MCF 10A (cell line): ENCODE results near the gene ZNF319. TPM values are rescaled to one million over a fixed set of nuclear protein-coding genes. Genes with fewer than 3 reads are reported as not detected.
A peak's percentile ranks its signal among the peaks of the same experiment; 100 is the strongest.
"Not testable (repeated sequence)": the region's sequence is repeated elsewhere in the genome, so short reads cannot be mapped to it uniquely, and the experiment has no call there.

ENCODE experiments used
- BruUV-seq: library from RNA; stranded (reverse); fragments of 400-500 nt; replicated peaks from 2 replicates; lab custom pipeline; 2021; lab: Mats Ljungman, UMichigan
- CTCF ChIA-PET: fragments of 300-600 bp; sonication (Branson Sonifier 250); formaldehyde crosslinking; extraction: SDS; loops from one replicate; lab custom pipeline; 2021; ENCODE audit warnings: antibody characterized with exemption, inconsistent platforms; lab: Yijun Ruan, JAX
- POLR2A ChIA-PET: fragments of 300-600, 350-650 bp; sonication (Branson Sonifier 250); formaldehyde crosslinking; extraction: SDS; loops from one replicate; lab custom pipeline; 2020; ENCODE audit warnings: antibody characterized with exemption, inconsistent platforms; lab: Yijun Ruan, JAX
- DNase-seq: peaks from one replicate; pipeline ENCODE4 v3.0.0-alpha.2; 2018; ENCODE audit not compliant: unreplicated experiment
- H3K27ac Mint-ChIP-seq: one replicate; pipeline ENCODE4 v1.8.0; 2022; ENCODE audit warnings: mild to moderate bottlenecking, low read depth, mixed read lengths; ENCODE audit not compliant: unreplicated experiment
- H3K27me3 Mint-ChIP-seq: one replicate; pipeline ENCODE4 v1.8.0; 2022; ENCODE audit warnings: mixed read lengths; ENCODE audit not compliant: insufficient read depth, unreplicated experiment
- H3K36me3 Mint-ChIP-seq: one replicate; pipeline ENCODE4 v1.8.0; 2022; ENCODE audit warnings: mild to moderate bottlenecking, moderate library complexity, mixed read lengths; ENCODE audit not compliant: insufficient read depth, unreplicated experiment
- H3K4me1 Mint-ChIP-seq: one replicate; pipeline ENCODE4 v1.8.0; 2022; ENCODE audit warnings: mixed read lengths; ENCODE audit not compliant: insufficient read depth, unreplicated experiment
- H3K4me3 Mint-ChIP-seq: one replicate; pipeline ENCODE4 v1.8.0; 2022; ENCODE audit warnings: mild to moderate bottlenecking, moderate library complexity, mixed read lengths; ENCODE audit not compliant: unreplicated experiment
- H3K9me3 Mint-ChIP-seq: one replicate; pipeline ENCODE4 v1.8.0; 2022; ENCODE audit warnings: mixed read lengths; ENCODE audit not compliant: unreplicated experiment
- intact Hi-C: fragments of 100-400 bp; cut with micrococcal nuclease; formaldehyde crosslinking; loops from 2 replicates; pipeline ENCODE4 v1.14.1; 2022
- total RNA-seq: library from RNA; stranded (reverse); gene quantifications from 2 replicates; pipeline ENCODE4 v1.2.3, GENCODE V29; 2022
- TF ChIP-seq, protein P1 (sequence below): fragments of 200-600 bp; IDR thresholded peaks from one replicate; pipeline ENCODE4 v1.8.0; 2022; ENCODE audit warnings: antibody characterized with exemption, mild to moderate bottlenecking; ENCODE audit not compliant: unreplicated experiment

ZNF319 gene
- total RNA-seq, 1 experiment from 2014 or later: 12.6 TPM

GRCh38 chr16:58009856-58010416 lies 9.5 kb upstream of the ZNF319 start:
- POLR2A ChIA-PET: interaction anchor here (0.7 kb wide), 1 partner anchor 369 kb away, joined by 3 read pairs; no protein-coding TSS in a partner anchor
- Mint-ChIP-seq H3K27me3 (no peaks in the 10 kb centered on the region), H3K4me3 (no peak overlapping the region), H3K4me1 (peaks cover 8% of the 10 kb centered on the region), H3K36me3 (peaks cover 68% of the 10 kb centered on the region), H3K27ac (no peak overlapping the region), H3K9me3 (no peaks in the 10 kb centered on the region)
- no TSS peak for BruUV-seq
- TF ChIP-seq, protein P1, sequence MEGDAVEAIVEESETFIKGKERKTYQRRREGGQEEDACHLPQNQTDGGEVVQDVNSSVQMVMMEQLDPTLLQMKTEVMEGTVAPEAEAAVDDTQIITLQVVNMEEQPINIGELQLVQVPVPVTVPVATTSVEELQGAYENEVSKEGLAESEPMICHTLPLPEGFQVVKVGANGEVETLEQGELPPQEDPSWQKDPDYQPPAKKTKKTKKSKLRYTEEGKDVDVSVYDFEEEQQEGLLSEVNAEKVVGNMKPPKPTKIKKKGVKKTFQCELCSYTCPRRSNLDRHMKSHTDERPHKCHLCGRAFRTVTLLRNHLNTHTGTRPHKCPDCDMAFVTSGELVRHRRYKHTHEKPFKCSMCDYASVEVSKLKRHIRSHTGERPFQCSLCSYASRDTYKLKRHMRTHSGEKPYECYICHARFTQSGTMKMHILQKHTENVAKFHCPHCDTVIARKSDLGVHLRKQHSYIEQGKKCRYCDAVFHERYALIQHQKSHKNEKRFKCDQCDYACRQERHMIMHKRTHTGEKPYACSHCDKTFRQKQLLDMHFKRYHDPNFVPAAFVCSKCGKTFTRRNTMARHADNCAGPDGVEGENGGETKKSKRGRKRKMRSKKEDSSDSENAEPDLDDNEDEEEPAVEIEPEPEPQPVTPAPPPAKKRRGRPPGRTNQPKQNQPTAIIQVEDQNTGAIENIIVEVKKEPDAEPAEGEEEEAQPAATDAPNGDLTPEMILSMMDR: no peak
- CTCF ChIA-PET: interaction anchor here (0.6 to 2.4 kb wide), 7 partner anchors 9 to 316 kb away, joined by 3 to 16 read pairs (median 4); no protein-coding TSS in a partner anchor
- DNase-seq: no peak
- intact Hi-C loops: loop anchor here (5.0 kb wide), 1 partner anchor 622 kb away; no protein-coding TSS in a partner anchor

GRCh38 chr16:58004736-58005135 lies 4.3 kb upstream of the ZNF319 start:
- CTCF ChIA-PET: interaction anchor here (0.6 to 4.0 kb wide), 13 partner anchors 13 to 238 kb away, joined by 3 to 70 read pairs (median 3); no protein-coding TSS in a partner anchor

DNA sequence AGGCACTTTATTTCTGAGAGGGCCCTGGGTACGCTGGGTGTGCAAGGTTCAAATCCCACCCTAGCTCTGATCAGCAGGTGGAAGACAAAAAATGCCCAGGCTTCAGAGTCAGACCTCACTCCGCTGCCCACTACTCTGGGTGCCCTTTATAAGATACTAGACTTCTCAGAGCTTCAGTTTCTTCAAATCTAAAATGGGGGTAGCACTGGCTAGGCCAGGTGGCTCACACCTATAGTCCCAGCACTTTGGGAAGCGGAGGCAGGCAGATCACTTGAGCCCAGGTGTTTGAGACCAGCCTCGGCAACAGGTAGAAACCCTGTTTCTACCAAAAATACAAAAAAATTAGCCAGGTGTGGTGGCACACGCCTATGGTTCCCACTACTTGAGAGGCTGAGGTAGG lies 2.5 kb upstream of the ZNF319 start:
- no peak for DNase-seq
- CTCF ChIA-PET: interaction anchor here (7.0 kb wide), 1 partner anchor 102 kb away, joined by 88 read pairs; no protein-coding TSS in a partner anchor
- Mint-ChIP-seq H3K4me1 (peaks cover 28% of the 10 kb centered on the region), H3K36me3 (peaks cover 56% of the 10 kb centered on the region), H3K27me3 (no peaks in the 10 kb centered on the region), H3K9me3 (no peaks in the 10 kb centered on the region), H3K27ac (no peak overlapping the region), H3K4me3 (no peak overlapping the region)
- intact Hi-C loops: no loop called here
- BruUV-seq: no TSS peak
- POLR2A ChIA-PET: no interaction called here
- TF ChIP-seq, protein P1: no peak

More at GRCh38 chr16:58004736-58005135, 4.3 kb upstream of the ZNF319 start:
- POLR2A ChIA-PET, H3K27me3 Mint-ChIP-seq, H3K9me3 Mint-ChIP-seq, H3K4me3 Mint-ChIP-seq, BruUV-seq, H3K27ac Mint-ChIP-seq: not testable (repeated sequence)
- DNase-seq: peak; percentile 84
- peaks cover 54% of the 10 kb centered on the region for H3K36me3 Mint-ChIP-seq
- H3K4me1 Mint-ChIP-seq: peaks cover 15% of the 10 kb centered on the region
- intact Hi-C loops: loop anchor here (1.0 to 5.0 kb wide), 3 partner anchors 105 to 628 kb away; no protein-coding TSS in a partner anchor

DNA sequence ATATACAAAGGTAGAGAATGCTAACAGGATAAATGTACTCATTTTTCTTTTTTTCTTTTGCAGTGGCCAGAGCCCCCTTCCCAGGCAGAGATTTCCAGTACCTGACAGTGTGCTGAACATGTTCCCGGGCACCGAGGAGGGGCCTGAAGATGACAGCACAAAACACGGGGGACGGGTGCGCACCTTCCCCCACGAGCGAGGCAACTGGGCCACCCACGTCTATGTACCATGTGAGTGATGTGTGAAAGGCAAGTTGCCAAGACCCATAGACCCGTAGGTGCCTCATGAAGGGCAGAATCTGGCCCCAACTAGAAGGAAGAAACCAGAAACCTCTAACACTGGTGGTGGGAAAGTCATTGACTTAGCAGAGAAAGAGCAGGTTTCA lies 1.9 kb upstream of the ZNF319 start:
- BruUV-seq: no TSS peak
- intact Hi-C loops: no loop called here
- H3K27ac Mint-ChIP-seq: no peak overlapping the region
- no peak for DNase-seq
- ChIA-PET CTCF (interaction anchor here (0.7 to 7.0 kb wide), 2 partner anchors 102 to 244 kb away, joined by 4 to 88 read pairs; no protein-coding TSS in a partner anchor), POLR2A (no interaction called here)
- no peaks in the 10 kb centered on the region for H3K9me3 Mint-ChIP-seq
- no peak overlapping the region for H3K4me3 Mint-ChIP-seq
- H3K27me3 Mint-ChIP-seq: no peaks in the 10 kb centered on the region
- peaks cover 60% of the 10 kb centered on the region for H3K36me3 Mint-ChIP-seq
- TF ChIP-seq, protein P1: no peak
- H3K4me1 Mint-ChIP-seq: peaks cover 28% of the 10 kb centered on the region
